ENCODE results near the gene ATP1A4.

ATP1A4 gene

GRCh38 chr1:160216301-160216700 is 64.9 kb downstream of the ATP1A4 start:
- no peaks in the 10 kb centered on the region for H3K4me1 Mint-ChIP-seq
- no peaks in the 10 kb centered on the region for H3K27me3 Mint-ChIP-seq
- no peaks in the 10 kb centered on the region for H3K9me3 Mint-ChIP-seq
- no peak overlapping the region for H3K27ac Mint-ChIP-seq
- DNase-seq: no peak
- peaks cover 49% of the 10 kb centered on the region for H3K36me3 Mint-ChIP-seq
- no peak overlapping the region for H3K4me3 Mint-ChIP-seq
- CTCF ChIA-PET: no interaction called here

DNA sequence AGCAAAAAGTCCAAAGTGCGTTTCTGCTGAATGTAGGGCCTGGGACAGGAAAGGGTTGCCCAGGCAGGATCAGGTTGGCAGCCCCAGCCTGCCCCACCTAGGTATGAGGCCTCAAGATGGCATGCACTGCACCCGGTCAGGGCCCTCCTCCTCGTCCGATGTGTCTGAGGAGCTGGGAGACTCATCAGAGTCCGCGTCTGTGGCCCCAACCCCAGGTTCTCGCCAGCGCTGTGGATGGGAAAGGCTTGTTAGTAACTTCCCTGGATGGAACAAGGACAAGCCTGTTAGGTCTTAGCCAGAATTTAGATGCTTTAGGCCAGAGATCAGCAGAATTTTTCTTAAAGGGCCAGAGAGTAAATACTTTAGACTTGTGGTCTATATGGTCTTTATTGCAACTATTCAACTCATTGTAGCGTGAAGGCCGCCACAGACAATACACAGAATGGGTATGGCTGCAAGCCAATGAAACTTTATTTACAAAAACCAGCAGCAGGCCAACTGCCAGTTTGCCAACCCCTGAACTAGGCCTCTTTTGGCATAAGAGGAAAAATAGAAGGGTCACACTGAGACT is 66.2 kb downstream of the ATP1A4 start:
- CTCF ChIA-PET: interaction anchor here (1.6 to 2.7 kb wide), 2 partner anchors 25 to 74 kb away, joined by 6 to 10 read pairs; no protein-coding TSS in a partner anchor
- Mint-ChIP-seq H3K36me3 (peaks cover 56% of the 10 kb centered on the region), H3K27me3 (no peaks in the 10 kb centered on the region), H3K27ac (no peak overlapping the region), H3K4me3 (no peak overlapping the region), H3K9me3 (no peaks in the 10 kb centered on the region), H3K4me1 (no peaks in the 10 kb centered on the region)
- DNase-seq: no peak

DNA sequence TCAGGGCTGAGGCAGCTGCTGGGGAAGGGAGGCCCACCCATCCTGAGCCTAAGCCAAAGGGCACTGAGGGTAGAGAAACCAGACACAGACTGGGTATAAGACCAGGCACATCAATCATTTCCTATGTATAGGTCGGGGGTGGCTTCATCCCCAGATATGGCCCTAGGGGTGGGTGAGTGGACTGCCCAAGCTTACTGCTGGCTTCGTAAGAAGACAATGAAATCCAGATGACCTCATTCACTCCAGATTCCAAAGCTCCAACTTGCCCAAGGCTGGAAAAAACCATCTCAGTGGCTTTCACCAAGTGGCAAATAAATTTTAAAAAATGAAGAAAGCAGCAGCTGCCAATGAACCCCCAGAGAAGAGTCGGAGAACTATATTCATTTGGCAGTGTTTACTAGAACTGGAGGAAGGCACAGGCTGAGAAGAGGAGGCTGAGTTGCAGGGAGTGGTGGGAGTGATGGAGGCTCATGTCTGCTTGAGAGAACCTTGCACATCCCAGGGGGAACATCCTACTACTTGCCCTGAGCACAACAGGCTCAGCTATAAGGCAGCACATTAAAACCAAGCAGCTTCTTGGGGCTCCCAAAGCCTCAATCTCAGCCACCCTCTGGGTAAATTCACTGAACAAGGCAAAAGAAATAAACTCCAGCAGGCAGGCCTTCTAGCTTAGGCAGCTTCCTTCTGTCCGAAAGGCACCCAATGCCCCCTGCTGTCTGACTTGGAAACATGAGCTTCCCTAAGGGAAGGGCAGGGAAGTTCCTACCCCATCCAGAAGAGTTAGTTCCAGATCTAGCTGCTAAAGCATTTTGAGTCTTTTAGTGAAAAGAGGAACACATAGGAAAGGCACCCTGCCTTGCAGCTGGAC is 67.9 kb downstream of the ATP1A4 start:
- Mint-ChIP-seq H3K36me3 (peaks cover 63% of the 10 kb centered on the region), H3K27me3 (no peaks in the 10 kb centered on the region), H3K9me3 (no peaks in the 10 kb centered on the region), H3K4me1 (no peaks in the 10 kb centered on the region), H3K4me3 (no peak overlapping the region), H3K27ac (peak overlapping the region; percentile 15)
- CTCF ChIA-PET: interaction anchor here (1.0 to 2.7 kb wide), 14 partner anchors 10 to 157 kb away, joined by 3 to 10 read pairs (median 3); no protein-coding TSS in a partner anchor
- DNase-seq: no peak

DNA sequence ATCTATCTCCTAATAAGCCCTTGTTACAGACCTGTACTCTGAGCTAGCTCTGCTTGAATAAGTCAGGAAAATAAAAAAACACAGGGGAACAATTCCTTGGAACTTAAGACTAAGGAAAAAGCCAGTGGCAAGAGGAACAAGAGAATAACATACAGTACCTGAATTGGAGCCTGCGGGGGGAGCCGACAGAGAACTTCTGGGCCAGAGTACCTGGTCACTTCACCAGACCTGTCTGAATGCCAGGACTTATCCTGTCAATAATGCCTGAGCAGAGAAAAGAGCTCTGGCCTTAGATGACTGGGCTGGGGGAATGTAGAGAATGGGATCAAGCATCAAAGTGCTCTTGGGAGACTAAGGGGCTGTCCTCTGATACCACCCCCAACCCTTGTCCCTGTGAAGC is 68.9 kb downstream of the ATP1A4 start:
- Mint-ChIP-seq H3K9me3 (no peaks in the 10 kb centered on the region), H3K4me3 (no peak overlapping the region), H3K4me1 (no peaks in the 10 kb centered on the region), H3K27ac (no peak overlapping the region), H3K27me3 (no peaks in the 10 kb centered on the region), H3K36me3 (peaks cover 69% of the 10 kb centered on the region)
- CTCF ChIA-PET: interaction anchor here (1.1 to 2.0 kb wide), 7 partner anchors 9 to 156 kb away, joined by 3 to 7 read pairs (median 3); no protein-coding TSS in a partner anchor
- no peak for DNase-seq

DNA sequence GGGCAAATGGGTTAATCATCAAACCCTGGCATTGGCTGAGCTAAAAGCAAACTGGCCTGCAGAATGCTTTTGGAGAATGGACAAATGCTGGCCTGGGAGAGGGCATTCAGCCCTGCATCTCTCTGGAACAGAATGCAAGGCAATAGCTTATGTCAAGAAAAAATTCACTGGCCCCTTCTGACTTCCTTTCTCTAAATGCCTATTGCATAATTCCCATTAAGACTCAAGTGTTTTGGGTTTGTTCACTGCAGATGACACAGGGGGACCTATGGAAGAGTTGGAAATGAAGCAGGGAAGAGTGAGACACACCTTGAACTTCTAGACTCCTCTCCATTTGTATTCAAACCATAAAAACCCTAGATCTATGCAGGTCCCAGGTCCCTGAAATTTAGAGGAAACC is 69.7 kb downstream of the ATP1A4 start:
- Mint-ChIP-seq H3K27ac (no peak overlapping the region), H3K36me3 (peaks cover 63% of the 10 kb centered on the region), H3K9me3 (no peaks in the 10 kb centered on the region), H3K27me3 (no peaks in the 10 kb centered on the region), H3K4me1 (no peaks in the 10 kb centered on the region), H3K4me3 (no peak overlapping the region)
- no peak for DNase-seq
- CTCF ChIA-PET: interaction anchor here (1.0 to 2.0 kb wide), 3 partner anchors 9 to 70 kb away, joined by 3 to 7 read pairs (median 4); no protein-coding TSS in a partner anchor

GRCh38 chr1:160222546-160222945 is 71.1 kb downstream of the ATP1A4 start:
- Mint-ChIP-seq H3K4me1 (no peaks in the 10 kb centered on the region), H3K36me3 (peaks cover 58% of the 10 kb centered on the region), H3K27ac (no peak overlapping the region), H3K4me3 (no peak overlapping the region), H3K27me3 (no peaks in the 10 kb centered on the region), H3K9me3 (no peaks in the 10 kb centered on the region)
- CTCF ChIA-PET: interaction anchor here (1.1 kb wide), 1 partner anchor 154 kb away, joined by 5 read pairs; no protein-coding TSS in a partner anchor
- no peak for DNase-seq

DNA sequence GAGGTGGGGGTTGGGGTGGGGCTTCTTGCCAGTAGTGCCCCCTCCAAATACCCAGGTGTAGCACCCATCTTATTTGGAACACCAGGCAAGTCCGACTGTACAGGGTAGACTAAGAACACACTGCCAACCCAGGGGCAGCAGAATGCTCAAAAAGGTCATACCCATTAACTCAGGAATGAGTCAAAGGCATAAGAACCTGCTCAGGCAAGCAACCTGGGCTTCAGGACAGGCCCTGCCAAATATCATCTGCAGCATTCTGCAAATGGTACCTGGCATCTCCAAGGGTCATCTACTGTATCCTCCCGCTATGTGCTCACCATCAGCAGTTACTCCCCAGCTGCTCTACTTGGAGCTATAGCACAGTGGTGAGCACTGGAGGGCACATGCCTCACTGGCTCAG is 73.2 kb downstream of the ATP1A4 start:
- Mint-ChIP-seq H3K4me3 (no peak overlapping the region), H3K27me3 (no peaks in the 10 kb centered on the region), H3K27ac (no peak overlapping the region), H3K9me3 (no peaks in the 10 kb centered on the region), H3K36me3 (peaks cover 56% of the 10 kb centered on the region), H3K4me1 (no peaks in the 10 kb centered on the region)
- DNase-seq: no peak
- CTCF ChIA-PET: no interaction called here

DNA sequence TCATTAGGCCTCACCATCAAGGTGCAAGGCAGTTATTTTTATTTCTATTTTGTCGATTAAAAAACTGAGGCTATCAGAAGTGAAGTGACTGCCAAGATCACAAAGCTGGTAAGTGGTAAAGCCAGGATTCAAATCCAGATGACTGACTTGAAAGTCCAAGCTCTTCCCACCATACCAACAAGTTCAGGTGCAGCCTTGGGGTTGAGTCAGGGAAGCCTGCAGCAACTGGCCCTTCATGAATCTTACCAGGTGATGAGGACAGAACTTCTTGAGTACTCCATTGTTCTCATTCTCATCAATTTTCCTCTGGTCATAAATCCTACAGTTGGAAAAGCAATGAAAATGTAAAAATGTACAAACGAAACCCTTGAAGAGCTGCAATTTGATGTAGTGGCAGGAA is 73.9 kb downstream of the ATP1A4 start:
- H3K27ac Mint-ChIP-seq: no peak overlapping the region
- H3K4me1 Mint-ChIP-seq: no peaks in the 10 kb centered on the region
- no peaks in the 10 kb centered on the region for H3K9me3 Mint-ChIP-seq
- H3K4me3 Mint-ChIP-seq: no peak overlapping the region
- DNase-seq: no peak
- CTCF ChIA-PET: interaction anchor here (1.0 kb wide), 1 partner anchor 27 kb away, joined by 3 read pairs; no protein-coding TSS in a partner anchor
- H3K36me3 Mint-ChIP-seq: peaks cover 56% of the 10 kb centered on the region
- H3K27me3 Mint-ChIP-seq: no peaks in the 10 kb centered on the region

DNA sequence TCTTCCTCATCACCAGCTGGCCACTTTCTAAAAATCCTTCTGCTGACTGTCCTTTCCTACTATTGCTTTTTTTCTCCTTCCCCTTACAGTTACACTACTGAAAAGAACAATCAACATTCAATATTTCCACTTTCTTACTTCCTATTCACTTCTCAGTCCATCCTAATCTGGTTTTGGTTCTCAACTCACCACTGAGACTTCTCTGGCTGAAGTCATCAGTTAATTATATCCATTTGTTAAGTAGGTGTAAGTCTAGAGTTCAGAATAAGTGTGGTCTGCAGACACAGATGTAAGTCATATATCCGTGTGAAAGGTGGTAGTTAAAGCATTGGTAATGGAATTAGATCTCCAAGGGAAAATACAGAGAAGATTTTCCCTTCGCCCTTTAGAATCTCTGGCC is 75.2 kb downstream of the ATP1A4 start:
- Mint-ChIP-seq H3K9me3 (no peaks in the 10 kb centered on the region), H3K4me1 (no peaks in the 10 kb centered on the region), H3K27ac (no peak overlapping the region), H3K27me3 (no peaks in the 10 kb centered on the region), H3K4me3 (no peak overlapping the region), H3K36me3 (peaks cover 58% of the 10 kb centered on the region)
- no peak for DNase-seq
- CTCF ChIA-PET: interaction anchor here (1.5 kb wide), 1 partner anchor 65 kb away, joined by 3 read pairs; no protein-coding TSS in a partner anchor

DNA sequence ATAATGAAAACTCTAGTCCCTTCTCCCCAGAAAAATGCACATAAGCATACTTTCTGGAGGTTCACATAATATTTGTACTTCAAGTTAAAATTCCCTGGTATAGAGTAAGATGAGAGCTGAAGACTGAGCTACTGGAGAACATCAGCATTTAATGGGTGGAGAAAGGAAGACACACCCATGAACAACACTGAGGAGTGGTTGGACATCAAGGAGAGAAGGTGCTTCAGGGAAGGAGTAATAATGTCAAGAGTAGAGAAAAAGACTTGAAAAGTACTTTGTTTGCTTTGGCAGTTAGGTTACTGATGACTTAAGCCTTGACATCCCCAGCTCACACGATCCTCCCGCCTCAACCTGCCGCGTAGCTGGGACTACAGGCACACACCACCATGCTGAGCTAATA is 75.6 kb downstream of the ATP1A4 start:
- Mint-ChIP-seq H3K27me3 (no peaks in the 10 kb centered on the region), H3K4me3 (no peak overlapping the region), H3K36me3 (peaks cover 54% of the 10 kb centered on the region), H3K9me3 (no peaks in the 10 kb centered on the region), H3K27ac (no peak overlapping the region), H3K4me1 (no peaks in the 10 kb centered on the region)
- no peak for DNase-seq
- CTCF ChIA-PET: interaction anchor here (1.5 kb wide), 1 partner anchor 64 kb away, joined by 3 read pairs; no protein-coding TSS in a partner anchor

GRCh38 chr1:160227561-160227960 is 76.2 kb downstream of the ATP1A4 start:
- CTCF ChIA-PET: interaction anchor here (1.2 to 1.5 kb wide), 2 partner anchors 64 to 118 kb away, joined by 3 read pairs; no protein-coding TSS in a partner anchor
- Mint-ChIP-seq H3K4me1 (no peaks in the 10 kb centered on the region), H3K9me3 (no peaks in the 10 kb centered on the region), H3K36me3 (peaks cover 49% of the 10 kb centered on the region), H3K4me3 (no peak overlapping the region), H3K27ac (no peak overlapping the region), H3K27me3 (no peaks in the 10 kb centered on the region)
- DNase-seq: no peak

DNA sequence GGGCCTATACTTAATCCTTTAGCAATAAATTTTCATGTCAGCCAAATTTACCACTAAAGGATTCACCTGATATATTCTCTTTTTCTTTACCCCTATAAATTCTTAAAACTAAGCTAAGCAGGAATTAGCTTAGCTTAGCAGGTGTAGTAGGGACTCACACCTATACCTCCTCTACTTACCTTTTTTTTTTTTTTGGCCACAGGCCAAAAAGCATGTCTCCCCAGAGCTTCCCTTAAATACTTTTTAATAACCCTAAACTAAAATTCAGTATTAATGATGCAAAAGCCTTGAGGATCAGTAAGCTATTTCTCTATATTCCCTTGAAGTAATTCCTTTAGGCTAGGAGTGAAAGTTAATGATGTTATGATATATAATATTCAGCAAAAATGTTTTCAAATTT is 77.0 kb downstream of the ATP1A4 start:
- H3K27ac Mint-ChIP-seq: no peak overlapping the region
- H3K9me3 Mint-ChIP-seq: no peaks in the 10 kb centered on the region
- no peak for DNase-seq
- peaks cover 45% of the 10 kb centered on the region for H3K36me3 Mint-ChIP-seq
- CTCF ChIA-PET: interaction anchor here (0.6 to 2.0 kb wide), 6 partner anchors 10 to 148 kb away, joined by 3 to 4 read pairs (median 3); no protein-coding TSS in a partner anchor
- no peak overlapping the region for H3K4me3 Mint-ChIP-seq
- no peaks in the 10 kb centered on the region for H3K27me3 Mint-ChIP-seq
- H3K4me1 Mint-ChIP-seq: no peaks in the 10 kb centered on the region

DNA sequence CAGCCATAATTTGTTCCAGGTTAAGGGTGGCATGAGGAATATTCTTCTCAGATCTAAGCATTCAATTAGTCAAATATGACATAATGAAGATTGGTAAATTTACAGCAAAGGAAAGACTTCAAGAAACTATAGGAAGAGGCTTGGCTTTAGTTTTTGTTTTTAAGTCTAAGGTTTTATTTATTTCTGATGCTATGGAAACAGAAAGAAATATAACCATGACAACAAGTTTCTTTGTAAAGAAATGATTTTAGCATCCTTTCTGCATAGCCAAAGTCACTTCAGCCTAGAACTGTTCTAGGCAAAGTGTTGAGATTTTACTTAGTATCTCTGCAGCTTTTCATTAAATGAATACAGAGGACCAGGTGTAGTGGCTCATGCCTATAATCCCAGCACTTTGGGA is 81.5 kb downstream of the ATP1A4 start:
- Mint-ChIP-seq H3K9me3 (no peaks in the 10 kb centered on the region), H3K27ac (no peak overlapping the region), H3K27me3 (no peaks in the 10 kb centered on the region), H3K4me3 (no peak overlapping the region), H3K4me1 (no peaks in the 10 kb centered on the region), H3K36me3 (peaks cover 43% of the 10 kb centered on the region)
- CTCF ChIA-PET: interaction anchor here (1.3 to 3.4 kb wide), 3 partner anchors 19 to 58 kb away, joined by 3 to 11 read pairs (median 7); no protein-coding TSS in a partner anchor
- DNase-seq: no peak

All from activated naive CD4-positive, alpha-beta T cell treated with anti-CD3 and anti-CD28 coated beads, Interleukin-2, amount 10 ng/mL, durations not matched to agents 7 days and 5 days (primary cell).